ENCODE results near the gene VEGFB.

VEGFB gene

GRCh38 chr11:64230171-64230984 is 4.0 kb upstream of the VEGFB start, which contains the start of gene DNAJC4:
Gene DNAJC4, plus strand, starts transcription at chr11:64230548. Its CDS starts 307 bp downstream, at chr11:64230855.
- DNase-seq = peak in 55 of 56 donors; percentile 23 to 93 (median 80)

- DNase-seq = no peak
These were observed 3.4 kb upstream of the VEGFB start for GRCh38 chr11:64230985-64231365.

GRCh38 chr11:64231546-64231945 is 2.8 kb upstream of the VEGFB start:
- DNase-seq = no peak

GRCh38 chr11:64232182-64232966 is 2.0 kb upstream of the VEGFB start:
- no peak for DNase-seq

- peak in 1 of 56 donors; percentile 25 for DNase-seq
These were observed 1.4 kb upstream of the VEGFB start for GRCh38 chr11:64232967-64233315.

- DNase-seq = peak in 7 of 56 donors; percentile 13 to 54 (median 35)
These were observed 429 bp downstream of the VEGFB start for GRCh38 chr11:64234647-64235379.

GRCh38 chr11:64235437-64236161 is 1.2 kb downstream of the VEGFB start:
- DNase-seq = no peak

- DNase-seq = no peak
These were observed 3.1 kb downstream of the VEGFB start for GRCh38 chr11:64237484-64237951.

GRCh38 chr11:64238076-64238475 is 3.7 kb downstream of the VEGFB start:
- no peak for DNase-seq

- DNase-seq = no peak
These were observed 4.6 kb downstream of the VEGFB start for GRCh38 chr11:64238999-64239398.

GRCh38 chr11:64239662-64240434 is 5.5 kb downstream of the VEGFB start:
- peak in 2 of 56 donors; percentile 44 to 60 for DNase-seq

- peak; percentile 88 to 100 (median 97) for DNase-seq
These were observed 6.3 kb downstream of the VEGFB start, which contains the start of gene FKBP2 for GRCh38 chr11:64240435-64241240. Gene FKBP2, plus strand, starts transcription at chr11:64241095. Its CDS starts 1,293 bp downstream, at chr11:64242388.

- peak; percentile 94 to 100 (median 99) for DNase-seq
These were observed 6.8 kb downstream of the VEGFB start for GRCh38 chr11:64241241-64241490.

GRCh38 chr11:64241491-64242374 is 7.3 kb downstream of the VEGFB start:
- peak in 1 of 56 donors; percentile 48 for DNase-seq

GRCh38 chr11:64243236-64243854 is 9.0 kb downstream of the VEGFB start:
- DNase-seq = no peak

- no peak for DNase-seq
These were observed 9.7 kb downstream of the VEGFB start for GRCh38 chr11:64244107-64244506.

GRCh38 chr11:64244966-64245365 is 10.6 kb downstream of the VEGFB start:
- DNase-seq = peak in 1 of 56 donors; percentile 14

GRCh38 chr11:64245401-64245796 is 11.0 kb downstream of the VEGFB start:
- peak in 24 of 56 donors; percentile 16 to 64 (median 40) for DNase-seq
